Astrocyte of the spinal cord (primary cell): ENCODE results near the gene PDGFC.
A peak's percentile ranks its signal among the peaks of the same experiment; 100 is the strongest.

Source experiments
- DNase-seq: peaks from one replicate; pipeline ENCODE4 v3.0.0; 2011; ENCODE audit warnings: low read depth, low spot score
- H3K4me3 ChIP-seq: 2 replicates; pipeline ENCODE4 v1.5.1; 2011; ENCODE audit warnings: low read depth, mild to moderate bottlenecking, low read length, moderate library complexity
- in situ Hi-C: cut with HindIII; loops from 2 replicates; pipeline ENCODE4 v1.10.0; 2017; ENCODE audit warnings: low sequenced_read_pairs
- TF ChIP-seq, protein P1 (sequence below): IDR thresholded peaks from 2 replicates; pipeline ENCODE4 v1.5.1; 2012; ENCODE audit warnings: low read depth, mild to moderate bottlenecking, low read length, inconsistent platforms

PDGFC gene

GRCh38 chr4:156830351-156830750 lies 141.2 kb downstream of the PDGFC start:
- no peak overlapping the region for H3K4me3 ChIP-seq
- in situ Hi-C loops = no loop called here
- TF ChIP-seq, protein P1, sequence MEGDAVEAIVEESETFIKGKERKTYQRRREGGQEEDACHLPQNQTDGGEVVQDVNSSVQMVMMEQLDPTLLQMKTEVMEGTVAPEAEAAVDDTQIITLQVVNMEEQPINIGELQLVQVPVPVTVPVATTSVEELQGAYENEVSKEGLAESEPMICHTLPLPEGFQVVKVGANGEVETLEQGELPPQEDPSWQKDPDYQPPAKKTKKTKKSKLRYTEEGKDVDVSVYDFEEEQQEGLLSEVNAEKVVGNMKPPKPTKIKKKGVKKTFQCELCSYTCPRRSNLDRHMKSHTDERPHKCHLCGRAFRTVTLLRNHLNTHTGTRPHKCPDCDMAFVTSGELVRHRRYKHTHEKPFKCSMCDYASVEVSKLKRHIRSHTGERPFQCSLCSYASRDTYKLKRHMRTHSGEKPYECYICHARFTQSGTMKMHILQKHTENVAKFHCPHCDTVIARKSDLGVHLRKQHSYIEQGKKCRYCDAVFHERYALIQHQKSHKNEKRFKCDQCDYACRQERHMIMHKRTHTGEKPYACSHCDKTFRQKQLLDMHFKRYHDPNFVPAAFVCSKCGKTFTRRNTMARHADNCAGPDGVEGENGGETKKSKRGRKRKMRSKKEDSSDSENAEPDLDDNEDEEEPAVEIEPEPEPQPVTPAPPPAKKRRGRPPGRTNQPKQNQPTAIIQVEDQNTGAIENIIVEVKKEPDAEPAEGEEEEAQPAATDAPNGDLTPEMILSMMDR = no peak
- DNase-seq = peak; percentile 57

DNA sequence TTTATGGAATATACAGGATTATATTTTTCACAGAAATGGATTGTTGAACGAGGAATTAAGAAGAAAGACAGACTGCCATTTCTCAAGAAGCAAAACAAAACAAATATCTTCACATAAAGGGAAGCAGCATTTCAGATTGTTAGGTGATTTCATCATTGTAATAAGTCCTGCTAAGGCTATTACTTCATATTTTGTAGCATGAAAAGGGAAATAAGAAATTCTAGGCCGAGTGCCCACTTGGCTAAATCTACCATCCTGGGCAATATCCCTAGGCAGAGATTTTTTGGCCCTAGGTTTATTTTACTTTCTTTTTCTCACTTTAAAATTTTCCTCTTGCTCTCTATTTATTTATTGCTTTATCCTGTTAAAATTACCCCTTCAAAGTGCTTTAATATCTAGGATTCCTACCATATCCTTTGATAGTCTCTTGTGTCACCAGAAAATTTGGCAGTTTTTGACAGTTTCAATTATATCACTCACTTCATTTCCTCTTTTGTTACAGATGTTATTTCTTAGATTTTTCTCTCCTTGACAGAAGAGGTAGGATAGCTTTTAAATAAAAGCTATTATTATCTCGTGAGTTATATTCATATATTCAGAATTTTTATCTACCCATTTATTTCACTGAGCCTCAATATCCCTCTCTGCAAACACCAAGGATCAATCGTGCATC lies 142.3 kb downstream of the PDGFC start:
- no peak overlapping the region for H3K4me3 ChIP-seq
- TF ChIP-seq, protein P1 = no peak
- in situ Hi-C loops = no loop called here
- DNase-seq = no peak

DNA sequence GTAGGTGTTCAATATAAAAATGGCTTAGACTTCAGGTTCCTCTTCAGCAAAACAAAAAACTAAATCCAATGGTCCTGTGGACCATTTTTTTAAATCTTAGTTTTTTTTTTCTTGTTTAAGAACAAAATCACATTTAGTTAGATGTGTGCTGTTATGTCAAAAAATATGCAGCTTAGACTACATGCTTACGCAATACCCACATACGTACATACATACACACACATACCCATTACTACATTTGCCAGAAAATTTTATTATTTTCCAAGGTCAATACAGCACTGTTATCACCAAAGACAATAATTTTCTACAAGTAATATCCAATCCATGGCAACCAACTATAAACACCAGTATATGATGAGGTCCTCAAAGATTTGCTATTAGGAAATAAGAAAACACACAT lies 144.1 kb downstream of the PDGFC start:
- TF ChIP-seq, protein P1 = no peak
- in situ Hi-C loops = no loop called here
- DNase-seq = no peak
- no peak overlapping the region for H3K4me3 ChIP-seq

GRCh38 chr4:156825074-156825473 lies 146.5 kb downstream of the PDGFC start:
- in situ Hi-C loops = no loop called here
- no peak overlapping the region for H3K4me3 ChIP-seq
- no peak for DNase-seq
- TF ChIP-seq, protein P1 = no peak

- no peak for DNase-seq
- no peak overlapping the region for H3K4me3 ChIP-seq
- in situ Hi-C loops = no loop called here
- TF ChIP-seq, protein P1 = no peak
Observed at GRCh38 chr4:156824451-156825060, 147.0 kb downstream of the PDGFC start.

DNA sequence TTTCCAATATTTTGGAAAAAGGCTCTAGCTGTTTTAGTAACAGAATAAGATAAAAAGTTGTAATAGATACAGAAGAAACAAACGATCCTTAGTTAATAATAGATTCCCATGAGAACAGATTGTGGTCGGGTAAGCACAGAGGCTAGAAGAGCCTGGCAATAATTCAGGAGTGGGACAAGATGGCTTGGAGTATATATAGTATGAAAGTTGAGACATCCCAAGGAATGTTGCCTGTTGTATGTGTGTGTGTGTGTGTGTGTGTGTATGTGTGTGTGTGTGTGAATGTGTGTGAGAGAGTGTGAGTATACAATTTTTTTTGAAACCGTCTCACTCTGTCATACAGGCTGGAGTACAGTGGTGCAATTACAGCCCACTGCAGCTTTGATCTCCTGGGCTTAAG lies 150.7 kb downstream of the PDGFC start:
- no peak for DNase-seq
- in situ Hi-C loops = no loop called here
- H3K4me3 ChIP-seq = no peak overlapping the region
- TF ChIP-seq, protein P1 = no peak
